HL-60 (cell line): ENCODE results near the gene CCDC69.
"Not testable (repeated sequence)": the region's sequence is repeated elsewhere in the genome, so short reads cannot be mapped to it uniquely, and the experiment has no call there.

Source experiments
- CTCF ChIP-seq: IDR thresholded peaks from one replicate; pipeline ENCODE4 v1.5.1; 2011; ENCODE audit warnings: low read length, control low read depth, inconsistent platforms; ENCODE audit not compliant: insufficient read depth
- GABPA ChIP-seq: IDR thresholded peaks from 2 replicates; pipeline ENCODE4 v1.6.1; 2012; ENCODE audit warnings: low read depth
- POLR2AphosphoS5 ChIP-seq: IDR thresholded peaks from 2 replicates; pipeline ENCODE4 v1.6.1; 2012; ENCODE audit warnings: low read depth
- REST ChIP-seq: IDR thresholded peaks from 2 replicates; pipeline ENCODE4 v1.6.1; 2012; ENCODE audit warnings: low read depth; ENCODE audit not compliant: insufficient replicate concordance
- SPI1 ChIP-seq: IDR thresholded peaks from 2 replicates; pipeline ENCODE4 v1.6.1; 2012; ENCODE audit warnings: low read depth, mild to moderate bottlenecking, borderline replicate concordance

- not testable (repeated sequence) for TF ChIP-seq CTCF, GABPA, REST, POLR2AphosphoS5, SPI1
Observed at GRCh38 chr5:151197291-151197600, 26.6 kb downstream of the CCDC69 start.
